Hematopoietic multipotent progenitor cell (in vitro differentiated cells): ENCODE data around the gene SLC25A12. TPM values are rescaled to one million over a fixed set of nuclear protein-coding genes. Genes with fewer than 3 reads are reported as not detected.
A peak's percentile ranks its signal among the peaks of the same experiment; 100 is the strongest.
"Not testable (repeated sequence)": the region's sequence is repeated elsewhere in the genome, so short reads cannot be mapped to it uniquely, and the experiment has no call there.

Experiments used
- DNase-seq, 3 donors: peaks; one replicate each; pipeline ENCODE4 v3.0.0-alpha.2; 2011 to 2015; ENCODE audit warnings: low read depth in 2 of 3, low spot score in 2 of 3
- total RNA-seq: library from RNA; depleted of rRNA; stranded (reverse); fragments of >200 nt; gene quantifications from one replicate; pipeline ENCODE4 v1.2.3, GENCODE V29; 2012

SLC25A12 gene, protein sequence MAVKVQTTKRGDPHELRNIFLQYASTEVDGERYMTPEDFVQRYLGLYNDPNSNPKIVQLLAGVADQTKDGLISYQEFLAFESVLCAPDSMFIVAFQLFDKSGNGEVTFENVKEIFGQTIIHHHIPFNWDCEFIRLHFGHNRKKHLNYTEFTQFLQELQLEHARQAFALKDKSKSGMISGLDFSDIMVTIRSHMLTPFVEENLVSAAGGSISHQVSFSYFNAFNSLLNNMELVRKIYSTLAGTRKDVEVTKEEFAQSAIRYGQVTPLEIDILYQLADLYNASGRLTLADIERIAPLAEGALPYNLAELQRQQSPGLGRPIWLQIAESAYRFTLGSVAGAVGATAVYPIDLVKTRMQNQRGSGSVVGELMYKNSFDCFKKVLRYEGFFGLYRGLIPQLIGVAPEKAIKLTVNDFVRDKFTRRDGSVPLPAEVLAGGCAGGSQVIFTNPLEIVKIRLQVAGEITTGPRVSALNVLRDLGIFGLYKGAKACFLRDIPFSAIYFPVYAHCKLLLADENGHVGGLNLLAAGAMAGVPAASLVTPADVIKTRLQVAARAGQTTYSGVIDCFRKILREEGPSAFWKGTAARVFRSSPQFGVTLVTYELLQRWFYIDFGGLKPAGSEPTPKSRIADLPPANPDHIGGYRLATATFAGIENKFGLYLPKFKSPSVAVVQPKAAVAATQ
- total RNA-seq, result 14.0 TPM

DNA sequence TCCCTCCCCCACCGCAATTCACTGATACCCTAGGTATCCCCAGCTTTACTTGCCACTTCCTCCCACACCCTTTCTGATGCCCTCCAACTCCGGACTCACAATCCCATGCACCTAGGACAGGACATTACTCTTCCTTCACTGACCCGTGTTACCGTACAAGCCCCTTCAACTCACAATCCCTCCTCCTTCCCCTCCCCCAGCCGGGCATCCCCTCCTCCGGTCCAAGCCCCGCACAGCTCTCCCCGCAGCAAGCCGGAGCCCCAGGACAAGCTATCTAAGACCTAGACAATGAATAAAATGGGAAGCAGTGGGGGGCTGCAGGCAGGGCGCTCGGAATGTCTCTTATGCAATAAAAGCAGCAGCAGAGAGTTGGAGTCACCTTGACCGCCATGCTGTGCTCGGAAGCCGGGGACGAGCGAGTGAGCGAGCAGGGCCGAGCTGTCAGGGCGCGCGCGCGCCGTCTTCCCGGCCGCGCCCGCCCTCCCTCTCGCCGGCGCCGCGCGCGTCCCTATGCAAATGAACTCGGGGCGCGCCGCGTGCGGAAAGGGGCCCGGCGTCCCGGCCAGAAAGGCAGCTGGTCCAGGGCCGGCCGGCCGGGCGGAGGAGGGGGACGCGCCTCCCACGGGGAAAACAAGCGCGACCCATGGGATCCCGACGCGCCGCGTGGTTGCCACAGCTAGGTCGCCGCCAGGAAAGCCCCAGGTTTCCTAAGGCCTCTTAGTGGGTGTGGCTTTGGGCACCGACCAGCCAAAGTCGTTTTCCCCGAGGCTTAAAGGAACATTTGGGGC, at the start of gene SLC25A12:
SLC25A12 (minus strand) TSS at position 421 of the 788 bp plus-strand sequence; CDS start at position 391, 30 bp downstream.
- peak; percentile 48 to 78 (median 74) for DNase-seq

DNA sequence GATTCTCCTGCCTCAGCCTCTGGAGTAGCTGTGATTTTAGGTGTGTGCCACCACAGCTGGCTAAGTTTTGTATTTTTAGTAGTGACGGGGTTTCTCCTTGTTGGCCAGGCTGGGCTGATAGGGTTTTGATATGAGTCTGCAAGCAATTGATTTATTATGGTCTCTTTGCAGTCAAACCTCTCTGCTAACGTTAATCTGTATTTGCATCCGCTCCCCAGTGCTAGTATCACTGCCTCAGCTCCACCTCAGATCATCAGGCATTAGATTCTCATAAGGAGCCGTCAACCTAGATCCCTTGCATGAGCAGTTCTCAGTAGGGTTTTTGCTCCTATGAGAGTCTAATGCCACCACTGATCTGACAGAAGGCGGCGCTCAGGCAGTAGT, 47.3 kb upstream of the SLC25A12 start:
- DNase-seq, result no peak

DNA sequence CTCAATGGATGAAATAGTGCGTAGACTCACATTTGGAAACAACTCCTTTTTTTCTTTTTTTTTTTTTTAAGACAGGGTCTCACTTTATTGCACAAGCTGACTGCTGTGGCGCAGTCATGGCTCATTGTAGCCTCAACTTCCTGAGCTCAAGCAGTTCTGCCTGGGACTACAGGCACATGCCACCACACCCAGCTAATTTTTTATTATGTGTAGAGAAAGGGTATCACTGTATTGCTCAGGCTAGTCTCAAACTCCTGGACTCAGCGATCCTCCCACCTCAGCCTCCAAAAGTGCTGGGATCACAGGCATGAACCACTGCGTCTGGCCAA, 45.7 kb upstream of the SLC25A12 start:
- DNase-seq, result no peak

DNA sequence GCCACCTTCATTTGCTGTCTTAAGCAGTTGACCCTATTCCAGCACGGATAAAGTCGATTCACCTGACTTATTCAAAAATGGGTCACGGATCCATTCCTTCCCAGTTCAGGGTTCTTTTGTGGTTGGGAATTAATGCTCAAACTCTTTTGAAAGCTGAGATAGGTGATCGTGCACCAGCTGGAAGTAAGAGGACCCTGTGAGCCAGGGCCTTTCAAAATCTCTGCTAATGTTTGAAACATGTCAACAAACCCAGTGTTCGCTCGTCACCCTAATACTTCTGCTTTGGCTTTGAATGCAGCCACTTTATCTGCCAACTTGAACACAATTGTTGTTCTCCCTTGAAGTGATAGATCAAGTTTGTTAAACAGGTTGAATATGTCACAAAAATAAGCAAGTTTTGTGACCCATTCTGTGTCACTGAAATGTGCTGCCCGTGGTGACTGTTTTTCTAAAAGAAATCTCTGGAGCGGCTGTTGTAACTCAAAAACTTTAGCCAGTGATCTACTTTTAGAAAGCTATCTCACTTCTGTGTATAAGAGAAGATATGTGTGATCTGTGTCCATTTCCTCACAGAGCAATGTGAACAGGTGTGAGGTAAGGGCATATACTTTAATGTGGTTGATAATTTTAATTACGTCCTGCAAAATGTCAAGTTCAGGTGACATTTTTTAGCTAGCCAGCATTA, 45.2 kb upstream of the SLC25A12 start:
- no peak for DNase-seq

DNA sequence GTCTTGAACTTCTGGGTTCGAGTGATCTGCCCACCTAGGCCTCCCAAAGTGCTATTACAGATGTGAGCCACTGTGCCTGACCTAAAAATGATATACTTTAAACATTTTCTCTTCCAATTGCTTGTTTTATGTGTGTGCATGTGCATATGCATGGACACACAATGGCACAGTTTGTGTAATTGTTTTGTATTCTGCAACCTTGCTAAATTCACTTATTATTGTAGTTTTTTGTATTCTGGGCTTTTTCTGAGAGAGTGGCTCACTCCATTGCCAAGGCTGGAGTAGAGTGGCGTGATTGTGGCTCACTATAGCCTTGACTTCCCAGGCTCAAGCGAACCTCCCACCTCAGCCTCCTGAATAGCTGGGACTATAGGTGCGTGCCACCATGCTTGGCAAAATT, 36.3 kb upstream of the SLC25A12 start:
- DNase-seq, result no peak

DNA sequence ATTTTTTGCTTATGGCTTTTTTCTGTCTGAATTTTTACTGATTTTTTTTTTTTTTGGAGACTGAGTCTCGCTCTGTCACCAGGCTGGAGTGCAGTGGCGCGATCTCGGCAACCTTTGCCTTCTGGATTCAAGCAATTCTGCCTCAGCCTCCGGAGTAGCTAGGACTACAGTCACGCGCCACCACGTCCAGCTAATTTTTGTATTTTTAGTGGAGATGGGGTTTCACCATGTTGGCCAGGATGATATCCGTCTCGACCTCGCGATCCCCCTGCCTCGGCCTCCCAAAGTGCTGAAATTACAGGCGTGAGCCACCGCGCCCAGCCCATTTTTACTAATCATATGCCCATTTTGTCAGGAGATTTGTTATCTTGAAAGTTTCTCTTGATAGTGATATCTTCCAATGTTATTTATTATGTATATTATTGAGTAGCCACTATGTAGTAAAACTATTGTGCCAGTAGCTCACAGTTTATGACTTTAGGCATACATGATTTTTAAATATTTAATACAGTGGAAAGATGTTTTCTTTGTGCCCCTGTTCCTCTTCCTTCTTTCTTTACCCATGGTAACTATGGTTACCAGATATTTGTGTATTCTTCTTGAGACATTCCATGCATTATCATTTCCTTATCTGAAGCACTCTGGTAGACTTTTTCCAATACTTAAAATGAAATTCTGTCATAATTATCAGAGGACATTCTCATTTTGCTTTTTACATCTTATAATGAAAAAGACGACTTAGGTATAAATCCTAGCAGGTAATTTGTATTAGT, 30.3 kb upstream of the SLC25A12 start:
- DNase-seq, result peak in 1 of 3 donors; percentile 7

DNA sequence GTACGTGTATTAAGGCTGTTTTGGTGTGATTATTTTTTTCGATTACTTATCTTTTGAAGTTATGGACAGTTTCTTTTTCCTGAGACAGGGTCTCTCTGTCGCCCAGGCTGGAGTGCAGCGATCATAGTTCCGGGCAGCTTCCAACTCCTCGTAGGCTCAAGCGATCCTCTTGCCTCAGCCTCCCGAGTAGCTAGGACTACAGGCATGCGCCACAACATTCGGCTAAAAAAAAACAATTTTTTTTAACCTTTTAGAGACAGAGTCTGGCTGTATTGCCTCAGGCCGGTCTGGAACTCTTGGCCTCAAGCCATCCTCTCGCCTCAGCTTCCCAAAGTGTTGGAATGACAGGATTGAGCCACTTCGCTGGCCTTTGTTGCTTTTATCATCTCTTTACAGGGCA, 29.2 kb upstream of the SLC25A12 start:
- no peak for DNase-seq

DNA sequence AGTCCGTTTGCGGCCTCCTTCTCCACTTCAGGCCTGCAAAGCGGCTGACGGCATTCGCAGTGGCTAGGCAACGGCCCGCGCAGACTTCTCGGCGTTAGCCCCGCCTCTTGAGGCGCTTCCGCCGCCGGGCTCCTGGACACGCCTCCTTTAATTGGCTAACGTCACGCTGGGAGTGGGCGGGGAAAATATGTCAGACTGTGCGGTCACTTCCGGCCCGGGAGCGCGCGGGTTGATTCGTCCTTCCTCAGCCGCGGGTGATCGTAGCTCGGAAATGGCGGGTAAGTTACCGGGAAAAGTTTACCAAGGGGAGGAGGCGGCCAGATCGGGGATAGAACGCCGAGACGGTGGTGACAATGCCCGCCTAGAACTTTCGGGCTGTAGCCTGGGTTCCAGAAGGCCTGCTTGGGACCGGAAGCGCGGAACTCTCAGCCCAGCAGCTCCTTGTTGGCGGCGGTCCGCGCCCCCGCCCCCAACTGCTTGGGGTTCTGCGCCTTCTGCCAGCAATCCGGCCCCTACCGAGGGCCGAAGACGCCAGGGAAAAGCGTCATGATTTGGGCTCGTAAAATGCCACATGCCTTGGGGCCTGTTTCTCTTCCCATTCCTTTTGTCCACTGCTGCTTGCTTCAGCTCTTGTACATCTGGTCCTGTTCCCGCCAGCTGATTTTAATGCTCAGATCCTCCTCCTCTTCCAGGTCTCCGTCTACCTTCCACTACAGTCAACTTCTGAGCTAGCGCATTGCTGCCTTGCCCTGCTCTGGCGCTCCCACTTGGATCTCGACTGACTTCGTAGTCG, 28.4 kb upstream of the SLC25A12 start, which contains the start of gene HAT1:
HAT1 (plus strand) TSS at position 232 of the 793 bp plus-strand sequence; CDS start at position 272, 40 bp downstream.
- peak; percentile 95 to 99 (median 97) for DNase-seq

DNA sequence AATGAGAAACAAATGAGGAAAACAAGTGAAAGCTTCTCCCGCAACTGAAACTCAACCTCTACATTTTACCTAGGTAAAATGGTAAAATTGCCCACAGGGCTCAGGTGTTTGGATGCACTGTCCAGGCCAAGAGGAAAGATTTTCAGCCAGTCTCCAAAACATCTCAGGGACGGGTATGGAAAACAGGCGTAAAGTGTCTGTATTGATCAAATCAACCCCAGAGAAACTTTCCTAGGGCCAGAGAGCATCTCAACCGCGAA, 27.9 kb upstream of the SLC25A12 start:
- no peak for DNase-seq

DNA sequence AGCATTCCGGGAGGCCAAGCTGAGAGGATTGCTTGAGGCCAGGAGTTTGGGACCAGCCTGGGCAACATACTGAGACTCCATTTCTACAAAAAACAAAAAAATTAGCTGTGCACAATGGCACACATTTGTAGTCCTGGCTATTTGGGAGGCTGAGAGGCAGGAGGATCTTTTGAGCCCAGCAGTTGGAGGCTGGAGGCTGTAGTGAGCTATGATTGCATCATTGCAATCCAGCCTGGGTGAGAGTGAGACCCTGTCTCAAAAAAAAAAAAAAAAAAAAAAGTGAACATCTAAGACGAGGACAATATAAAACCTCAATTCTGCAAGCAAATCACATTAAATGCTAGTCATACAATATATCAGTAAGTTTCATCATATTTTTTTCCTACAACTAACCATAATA, 25.4 kb upstream of the SLC25A12 start:
- no peak for DNase-seq

DNA sequence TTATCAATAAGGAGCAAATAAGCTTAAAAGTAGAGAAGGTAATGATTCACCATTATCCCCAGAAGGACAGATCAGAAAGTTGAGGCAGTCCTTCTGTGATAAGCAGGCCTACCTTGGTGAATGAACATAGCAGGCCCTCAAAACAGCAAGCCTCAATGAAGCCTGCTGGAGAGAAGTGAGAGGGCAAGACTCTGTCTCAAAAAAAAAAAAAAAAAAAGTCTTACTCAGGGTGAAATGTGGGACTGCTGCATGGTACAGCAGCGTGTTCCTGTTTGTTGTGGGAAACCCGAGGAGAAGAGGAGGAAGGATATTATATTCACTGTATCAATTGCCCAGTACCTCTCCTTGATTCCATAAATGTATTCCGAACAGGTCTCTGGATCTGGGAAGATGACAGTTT, 19.5 kb upstream of the SLC25A12 start:
- no peak for DNase-seq

DNA sequence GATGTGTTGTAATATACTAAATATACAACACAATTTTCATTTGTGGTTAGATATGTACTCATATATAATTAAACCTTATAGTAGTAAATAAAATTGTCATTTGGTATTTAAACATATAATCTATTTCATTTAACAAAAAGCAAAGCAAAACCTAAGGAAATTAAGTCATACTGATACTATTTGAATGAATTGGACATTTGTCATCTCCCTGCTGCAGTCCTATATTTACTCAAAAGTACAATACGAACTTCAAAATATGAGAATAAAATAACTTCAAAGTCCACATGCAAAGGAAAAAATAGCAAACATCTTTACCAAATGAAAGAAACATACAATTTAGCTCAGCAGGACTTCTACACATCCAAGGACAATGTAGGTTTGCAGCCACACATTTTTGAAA, 16.4 kb upstream of the SLC25A12 start:
- no peak for DNase-seq

DNA sequence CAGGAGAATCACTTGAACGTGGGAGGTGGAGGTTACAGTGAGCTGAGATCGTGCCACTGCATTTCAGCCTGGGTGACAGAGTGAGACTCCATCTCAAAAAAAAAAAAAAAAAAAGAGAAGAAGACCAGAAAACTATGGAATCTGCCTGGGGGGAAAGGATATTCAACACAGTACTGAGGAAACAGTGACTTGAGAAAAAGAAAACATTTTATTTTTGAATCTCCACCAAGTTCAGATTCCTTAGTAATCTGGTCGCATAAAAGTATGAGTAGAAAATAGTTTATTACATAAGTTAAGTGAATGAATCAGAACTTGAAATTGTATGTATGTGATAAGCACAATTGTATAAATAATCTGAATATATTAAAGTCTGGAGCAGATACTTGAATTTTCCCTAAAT, 15.2 kb upstream of the SLC25A12 start:
- DNase-seq, result no peak

DNA sequence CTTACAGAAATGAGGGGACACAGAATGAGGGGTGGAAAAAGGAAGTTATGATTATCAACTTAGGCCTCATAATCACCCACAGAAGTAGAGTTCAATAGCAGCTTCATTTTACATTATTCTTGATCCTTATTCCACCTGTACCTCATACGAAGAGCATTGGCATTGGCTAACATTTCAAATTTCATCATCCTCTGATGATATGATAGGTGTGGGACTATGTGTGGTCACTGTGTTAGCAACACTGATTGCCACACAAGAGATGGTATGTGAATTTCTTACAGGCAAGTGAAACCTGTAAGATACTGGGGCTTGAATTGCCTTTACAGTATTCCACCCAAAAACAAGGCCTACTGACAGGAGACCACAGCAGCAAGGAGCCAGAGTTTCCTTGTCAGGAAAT, 14.2 kb upstream of the SLC25A12 start:
- DNase-seq, result no peak

DNA sequence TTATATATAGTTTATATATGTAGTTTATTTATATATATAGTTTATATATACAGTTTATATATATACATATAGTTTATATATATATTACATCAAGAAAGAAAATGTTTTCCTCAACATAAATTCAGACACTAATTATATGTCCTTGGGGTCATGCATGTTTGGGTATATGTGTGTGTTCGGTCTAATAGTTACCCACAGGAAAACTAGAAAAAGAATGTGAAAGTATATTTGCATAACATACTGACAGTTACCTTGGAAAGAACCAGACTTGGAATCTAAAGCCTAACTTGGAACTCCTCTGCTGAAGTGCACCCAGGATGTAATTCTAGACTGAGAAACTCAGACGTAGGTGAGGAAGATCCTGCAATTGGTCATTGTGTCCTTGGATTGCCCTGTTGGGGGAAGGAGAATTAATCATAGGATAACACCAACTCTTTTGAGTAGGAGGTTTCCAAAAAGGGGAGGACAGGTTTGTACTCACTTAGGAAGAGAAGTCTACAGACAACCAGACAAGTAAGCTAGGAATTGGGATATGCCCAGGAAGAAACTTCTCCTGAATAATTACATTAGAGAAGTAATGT, 8.9 kb upstream of the SLC25A12 start:
- DNase-seq, result no peak

DNA sequence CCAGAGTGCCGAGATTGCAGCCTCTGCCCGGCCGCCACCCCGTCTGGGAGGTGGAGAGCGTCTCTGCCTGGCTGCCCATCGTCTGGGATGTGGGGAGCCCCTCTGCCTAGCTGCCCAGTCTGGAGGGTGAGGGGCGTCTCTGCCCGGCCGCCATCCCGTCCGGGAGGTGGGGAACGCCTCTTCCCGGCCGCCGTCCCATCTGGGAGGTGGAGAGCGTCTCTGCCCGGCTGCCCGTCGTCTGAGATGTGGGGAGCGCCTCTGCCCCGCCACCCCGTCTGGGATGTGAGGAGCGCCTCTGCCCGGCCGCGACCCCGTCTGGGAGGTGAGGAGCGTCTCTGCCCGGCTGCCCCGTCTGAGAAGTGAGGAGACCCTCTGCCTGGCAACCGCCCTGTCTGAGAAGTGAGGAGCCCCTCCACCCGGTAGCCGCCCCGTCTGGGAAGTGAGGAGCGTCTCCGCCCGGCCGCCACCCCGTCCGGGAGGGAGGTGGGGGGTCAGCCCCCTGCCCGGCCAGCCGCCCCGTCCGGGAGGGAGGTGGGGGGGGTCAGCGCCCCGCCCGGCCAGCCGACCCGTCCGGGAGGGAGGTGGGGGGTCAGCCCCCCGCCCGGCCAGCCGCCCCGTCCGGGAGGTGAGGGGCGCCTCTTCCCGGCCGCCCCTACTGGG, 5.7 kb upstream of the SLC25A12 start:
- not testable (repeated sequence) for DNase-seq

DNA sequence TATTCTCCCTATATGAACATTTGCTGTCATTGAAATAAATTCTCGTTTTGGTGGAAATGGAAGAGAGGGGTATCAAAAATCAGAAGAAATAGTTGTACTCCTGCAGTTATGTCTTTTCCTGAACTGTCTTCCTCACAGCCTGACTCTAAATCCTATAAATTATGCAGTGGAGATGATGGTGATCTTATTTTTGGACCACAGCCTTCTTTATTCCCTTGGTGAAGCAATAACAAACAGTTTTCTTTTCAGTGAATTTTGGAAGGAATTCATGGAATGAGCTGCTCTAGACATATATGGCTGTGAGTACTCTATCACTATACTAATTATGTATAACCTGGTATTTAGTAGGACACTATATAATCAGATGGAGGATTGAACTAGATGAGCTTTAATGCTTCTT, 1.7 kb upstream of the SLC25A12 start:
- DNase-seq, result no peak

DNA sequence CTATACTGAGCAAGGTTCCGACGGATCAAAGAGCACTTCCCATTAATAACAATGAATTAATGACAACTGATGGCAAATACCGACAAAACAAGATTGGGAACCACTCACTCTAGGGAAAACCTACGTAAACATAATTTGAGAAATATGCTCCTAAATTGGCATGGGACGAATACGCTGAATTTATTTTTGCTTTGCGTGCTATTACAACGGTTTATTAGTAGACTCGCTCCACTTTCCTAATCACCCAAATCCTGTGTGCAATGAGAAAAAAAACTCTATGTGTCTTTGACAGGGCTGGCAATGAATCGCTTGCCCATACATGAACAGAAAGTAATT, 536 bp upstream of the SLC25A12 start:
- DNase-seq, result no peak
